ENCODE results near the gene OR11A1.

DNA sequence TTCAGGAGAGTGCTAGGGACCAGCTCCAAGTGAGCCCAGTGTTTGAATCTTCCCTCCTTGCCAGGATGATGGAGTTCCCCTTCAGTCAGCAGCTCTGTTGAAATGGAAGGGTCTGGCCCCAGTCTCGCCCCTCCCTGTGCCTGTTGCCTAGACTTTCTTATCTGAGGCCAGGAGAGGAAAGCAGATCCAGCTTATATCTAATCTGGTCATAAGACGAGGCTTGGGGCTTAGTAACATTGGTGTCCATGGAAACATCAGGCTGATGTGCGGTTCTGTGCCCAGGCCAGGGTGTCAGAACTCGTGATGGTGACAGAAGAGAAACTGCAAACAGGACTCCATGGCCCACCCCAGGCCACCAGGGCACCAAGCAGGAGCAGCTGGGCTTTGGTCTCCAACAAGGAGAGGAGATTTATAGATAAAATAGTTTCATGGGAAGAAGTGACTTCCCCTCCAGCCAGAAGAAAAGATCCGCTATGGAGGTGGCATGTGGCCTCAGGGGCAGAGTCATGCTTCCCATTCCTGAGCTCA lies 21.1 kb upstream of the OR11A1 start:
- TF ChIP-seq, protein P1, sequence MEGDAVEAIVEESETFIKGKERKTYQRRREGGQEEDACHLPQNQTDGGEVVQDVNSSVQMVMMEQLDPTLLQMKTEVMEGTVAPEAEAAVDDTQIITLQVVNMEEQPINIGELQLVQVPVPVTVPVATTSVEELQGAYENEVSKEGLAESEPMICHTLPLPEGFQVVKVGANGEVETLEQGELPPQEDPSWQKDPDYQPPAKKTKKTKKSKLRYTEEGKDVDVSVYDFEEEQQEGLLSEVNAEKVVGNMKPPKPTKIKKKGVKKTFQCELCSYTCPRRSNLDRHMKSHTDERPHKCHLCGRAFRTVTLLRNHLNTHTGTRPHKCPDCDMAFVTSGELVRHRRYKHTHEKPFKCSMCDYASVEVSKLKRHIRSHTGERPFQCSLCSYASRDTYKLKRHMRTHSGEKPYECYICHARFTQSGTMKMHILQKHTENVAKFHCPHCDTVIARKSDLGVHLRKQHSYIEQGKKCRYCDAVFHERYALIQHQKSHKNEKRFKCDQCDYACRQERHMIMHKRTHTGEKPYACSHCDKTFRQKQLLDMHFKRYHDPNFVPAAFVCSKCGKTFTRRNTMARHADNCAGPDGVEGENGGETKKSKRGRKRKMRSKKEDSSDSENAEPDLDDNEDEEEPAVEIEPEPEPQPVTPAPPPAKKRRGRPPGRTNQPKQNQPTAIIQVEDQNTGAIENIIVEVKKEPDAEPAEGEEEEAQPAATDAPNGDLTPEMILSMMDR (conservative IDR thresholded peaks at IDR 0.05; ENCODE audit: low read depth, low read length), result no peak
- TF ChIP-seq EZH2 (IDR thresholded peaks at IDR 0.05; ENCODE audit: borderline replicate concordance, low read depth, low read length, poor library complexity, severe bottlenecking), result no peak
